ENCODE data around the gene FAM216B.

The FAM216B gene

GRCh38 chr13:42754801-42755510 is 26.4 kb upstream of the FAM216B start:
- TF ChIP-seq, protein P1, sequence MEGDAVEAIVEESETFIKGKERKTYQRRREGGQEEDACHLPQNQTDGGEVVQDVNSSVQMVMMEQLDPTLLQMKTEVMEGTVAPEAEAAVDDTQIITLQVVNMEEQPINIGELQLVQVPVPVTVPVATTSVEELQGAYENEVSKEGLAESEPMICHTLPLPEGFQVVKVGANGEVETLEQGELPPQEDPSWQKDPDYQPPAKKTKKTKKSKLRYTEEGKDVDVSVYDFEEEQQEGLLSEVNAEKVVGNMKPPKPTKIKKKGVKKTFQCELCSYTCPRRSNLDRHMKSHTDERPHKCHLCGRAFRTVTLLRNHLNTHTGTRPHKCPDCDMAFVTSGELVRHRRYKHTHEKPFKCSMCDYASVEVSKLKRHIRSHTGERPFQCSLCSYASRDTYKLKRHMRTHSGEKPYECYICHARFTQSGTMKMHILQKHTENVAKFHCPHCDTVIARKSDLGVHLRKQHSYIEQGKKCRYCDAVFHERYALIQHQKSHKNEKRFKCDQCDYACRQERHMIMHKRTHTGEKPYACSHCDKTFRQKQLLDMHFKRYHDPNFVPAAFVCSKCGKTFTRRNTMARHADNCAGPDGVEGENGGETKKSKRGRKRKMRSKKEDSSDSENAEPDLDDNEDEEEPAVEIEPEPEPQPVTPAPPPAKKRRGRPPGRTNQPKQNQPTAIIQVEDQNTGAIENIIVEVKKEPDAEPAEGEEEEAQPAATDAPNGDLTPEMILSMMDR (IDR thresholded peaks at IDR 0.05; ENCODE audit: insufficient read depth, low read length, poor library complexity, severe bottlenecking): no peak
- TF ChIP-seq EZH2phosphoT487 (conservative IDR thresholded peaks at IDR 0.05; ENCODE audit: low read length): no peak
- H3K27ac ChIP-seq (ENCODE audit: low read depth, low read length): no peak overlapping the region
- H2AFZ ChIP-seq (ENCODE audit: low read depth, low read length, severe bottlenecking): no peak overlapping the region
- no peaks in the 10 kb centered on the region for H4K20me1 ChIP-seq (ENCODE audit: low read depth, low read length)
- H3K36me3 ChIP-seq (ENCODE audit: low read length): no peaks in the 10 kb centered on the region
- H3K4me3 ChIP-seq (ENCODE audit: insufficient read depth, low read length, poor library complexity, severe bottlenecking): no peak overlapping the region
- H3K27me3 ChIP-seq (ENCODE audit: low read length): no peaks in the 10 kb centered on the region
- no peaks in the 10 kb centered on the region for H3K9me2 ChIP-seq (replicated peaks; ENCODE audit: insufficient read depth, low read length)
- H3K9me3 ChIP-seq (ENCODE audit: insufficient read depth, low read length): no peaks in the 10 kb centered on the region
- H3K9ac ChIP-seq (ENCODE audit: low read length): no peak overlapping the region
- no peaks in the 10 kb centered on the region for H3F3A ChIP-seq (ENCODE audit: insufficient read depth)
- H3K79me2 ChIP-seq (ENCODE audit: insufficient read depth, low read length): no peaks in the 10 kb centered on the region
- no peak overlapping the region for H3K4me2 ChIP-seq (ENCODE audit: low read depth, low read length, poor library complexity, severe bottlenecking)

DNA sequence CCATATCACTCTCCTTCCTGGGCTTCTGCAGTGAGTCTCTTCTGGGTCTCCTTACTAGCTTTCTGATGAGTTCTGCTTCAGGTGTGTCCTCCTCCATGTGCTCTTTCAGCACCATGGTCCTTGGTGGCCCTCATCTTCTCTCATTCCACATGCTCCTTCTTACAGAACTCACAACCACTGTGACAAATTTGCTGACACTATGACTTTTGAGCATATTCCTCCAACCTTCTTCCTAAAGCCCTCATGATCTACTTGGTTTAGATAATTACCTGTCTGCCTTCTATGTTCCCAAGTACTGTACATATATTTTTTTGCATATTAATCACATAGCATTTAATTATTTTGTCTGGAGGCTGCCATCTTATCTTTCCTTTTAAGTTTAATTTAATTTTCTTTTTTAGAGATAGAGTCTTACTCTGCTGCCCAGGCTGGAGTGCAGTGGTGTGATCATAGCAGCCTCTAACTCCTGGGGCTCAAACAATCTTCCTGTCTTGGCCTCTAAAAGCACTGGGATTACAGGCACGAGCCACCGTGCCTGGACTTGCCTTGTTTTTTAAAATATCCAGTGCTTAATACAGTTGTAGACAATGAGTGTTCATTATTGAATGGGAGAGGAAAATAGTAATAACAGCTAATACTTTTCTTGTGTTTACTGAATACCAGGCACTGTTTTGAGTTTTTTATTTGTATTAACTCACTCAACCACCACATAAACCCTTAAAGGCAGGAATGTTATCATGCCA is 23.5 kb upstream of the FAM216B start:
- TF ChIP-seq, protein P1 (IDR thresholded peaks at IDR 0.05; ENCODE audit: insufficient read depth, low read length, poor library complexity, severe bottlenecking): no peak
- no peak for TF ChIP-seq EZH2phosphoT487 (conservative IDR thresholded peaks at IDR 0.05; ENCODE audit: low read length)
- no peaks in the 10 kb centered on the region for H3K9me2 ChIP-seq (replicated peaks; ENCODE audit: insufficient read depth, low read length)
- no peak overlapping the region for H3K4me3 ChIP-seq (ENCODE audit: insufficient read depth, low read length, poor library complexity, severe bottlenecking)
- no peak overlapping the region for H2AFZ ChIP-seq (ENCODE audit: low read depth, low read length, severe bottlenecking)
- no peak overlapping the region for H3K9ac ChIP-seq (ENCODE audit: low read length)
- no peaks in the 10 kb centered on the region for H3K36me3 ChIP-seq (ENCODE audit: low read length)
- H3K9me3 ChIP-seq (ENCODE audit: insufficient read depth, low read length): no peaks in the 10 kb centered on the region
- no peaks in the 10 kb centered on the region for H3F3A ChIP-seq (ENCODE audit: insufficient read depth)
- no peaks in the 10 kb centered on the region for H3K79me2 ChIP-seq (ENCODE audit: insufficient read depth, low read length)
- H4K20me1 ChIP-seq (ENCODE audit: low read depth, low read length): no peaks in the 10 kb centered on the region
- H3K4me2 ChIP-seq (ENCODE audit: low read depth, low read length, poor library complexity, severe bottlenecking): no peak overlapping the region
- H3K27ac ChIP-seq (ENCODE audit: low read depth, low read length): no peak overlapping the region
- H3K27me3 ChIP-seq (ENCODE audit: low read length): no peaks in the 10 kb centered on the region

GRCh38 chr13:42758515-42758914 is 22.9 kb upstream of the FAM216B start:
- no peaks in the 10 kb centered on the region for H3K9me3 ChIP-seq (ENCODE audit: insufficient read depth, low read length)
- H4K20me1 ChIP-seq (ENCODE audit: low read depth, low read length): no peaks in the 10 kb centered on the region
- H3K27me3 ChIP-seq (ENCODE audit: low read length): no peaks in the 10 kb centered on the region
- no peaks in the 10 kb centered on the region for H3F3A ChIP-seq (ENCODE audit: insufficient read depth)
- H3K4me2 ChIP-seq (ENCODE audit: low read depth, low read length, poor library complexity, severe bottlenecking): no peak overlapping the region
- no peak overlapping the region for H3K9ac ChIP-seq (ENCODE audit: low read length)
- H3K4me3 ChIP-seq (ENCODE audit: insufficient read depth, low read length, poor library complexity, severe bottlenecking): no peak overlapping the region
- TF ChIP-seq, protein P1 (IDR thresholded peaks at IDR 0.05; ENCODE audit: insufficient read depth, low read length, poor library complexity, severe bottlenecking): no peak
- TF ChIP-seq EZH2phosphoT487 (conservative IDR thresholded peaks at IDR 0.05; ENCODE audit: low read length): no peak
- no peaks in the 10 kb centered on the region for H3K79me2 ChIP-seq (ENCODE audit: insufficient read depth, low read length)
- no peak overlapping the region for H3K27ac ChIP-seq (ENCODE audit: low read depth, low read length)
- H2AFZ ChIP-seq (ENCODE audit: low read depth, low read length, severe bottlenecking): no peak overlapping the region
- no peaks in the 10 kb centered on the region for H3K36me3 ChIP-seq (ENCODE audit: low read length)
- no peaks in the 10 kb centered on the region for H3K9me2 ChIP-seq (replicated peaks; ENCODE audit: insufficient read depth, low read length)
